Measurements from ENCODE around the gene CRTAP. TPM values are rescaled to one million over a fixed set of nuclear protein-coding genes. Genes with fewer than 3 reads are reported as not detected.

CRTAP gene
- total RNA-seq, 2 donors from 2014 or later, result 182 to 229 TPM

DNA sequence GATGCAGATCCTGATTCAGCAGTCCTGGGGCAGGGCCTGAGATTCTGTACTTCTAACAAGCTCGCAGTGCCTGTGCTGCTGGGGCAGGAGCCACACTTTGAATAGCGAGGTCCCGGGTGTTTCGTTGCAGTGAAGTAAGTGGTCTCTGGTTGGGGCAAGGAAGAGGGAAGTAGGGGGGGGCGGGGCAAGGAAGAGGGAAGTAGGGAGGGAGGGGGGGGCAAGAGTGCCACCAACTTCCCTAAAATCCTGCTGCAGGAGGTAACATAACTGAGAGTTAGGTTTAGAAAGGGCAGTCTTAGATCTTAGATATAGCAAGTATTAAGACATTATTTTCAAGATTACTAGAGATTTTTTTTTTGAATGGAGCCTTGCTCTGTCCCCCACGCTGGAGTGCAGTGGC is 35.5 kb downstream of the CRTAP start:
- no peak overlapping the region for H3K27ac ChIP-seq
- no peaks in the 10 kb centered on the region for H3K27me3 ChIP-seq (replicated peaks; ENCODE audit: insufficient read depth)
- H3K4me1 ChIP-seq (replicated peaks), result no peaks in the 10 kb centered on the region
- TF ChIP-seq, protein P1, sequence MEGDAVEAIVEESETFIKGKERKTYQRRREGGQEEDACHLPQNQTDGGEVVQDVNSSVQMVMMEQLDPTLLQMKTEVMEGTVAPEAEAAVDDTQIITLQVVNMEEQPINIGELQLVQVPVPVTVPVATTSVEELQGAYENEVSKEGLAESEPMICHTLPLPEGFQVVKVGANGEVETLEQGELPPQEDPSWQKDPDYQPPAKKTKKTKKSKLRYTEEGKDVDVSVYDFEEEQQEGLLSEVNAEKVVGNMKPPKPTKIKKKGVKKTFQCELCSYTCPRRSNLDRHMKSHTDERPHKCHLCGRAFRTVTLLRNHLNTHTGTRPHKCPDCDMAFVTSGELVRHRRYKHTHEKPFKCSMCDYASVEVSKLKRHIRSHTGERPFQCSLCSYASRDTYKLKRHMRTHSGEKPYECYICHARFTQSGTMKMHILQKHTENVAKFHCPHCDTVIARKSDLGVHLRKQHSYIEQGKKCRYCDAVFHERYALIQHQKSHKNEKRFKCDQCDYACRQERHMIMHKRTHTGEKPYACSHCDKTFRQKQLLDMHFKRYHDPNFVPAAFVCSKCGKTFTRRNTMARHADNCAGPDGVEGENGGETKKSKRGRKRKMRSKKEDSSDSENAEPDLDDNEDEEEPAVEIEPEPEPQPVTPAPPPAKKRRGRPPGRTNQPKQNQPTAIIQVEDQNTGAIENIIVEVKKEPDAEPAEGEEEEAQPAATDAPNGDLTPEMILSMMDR (IDR thresholded peaks at IDR 0.05), result no peak
- no peak for TF ChIP-seq POLR2AphosphoS5 (IDR thresholded peaks at IDR 0.05)
- no peak for TF ChIP-seq POLR2A (IDR thresholded peaks at IDR 0.05)
- no peaks in the 10 kb centered on the region for H3K9me3 ChIP-seq
- DNase-seq (ENCODE audit: low spot score), result no peak
- no peak overlapping the region for H3K4me3 ChIP-seq
- WGBS, result 67% methylated on average over 6 of the region's 6 CpGs
- intact Hi-C loops (cut with DNase I), result loop anchor here (10.0 kb wide), 1 partner anchor 55 kb away; no protein-coding TSS in a partner anchor
- H3K36me3 ChIP-seq, result no peaks in the 10 kb centered on the region

DNA sequence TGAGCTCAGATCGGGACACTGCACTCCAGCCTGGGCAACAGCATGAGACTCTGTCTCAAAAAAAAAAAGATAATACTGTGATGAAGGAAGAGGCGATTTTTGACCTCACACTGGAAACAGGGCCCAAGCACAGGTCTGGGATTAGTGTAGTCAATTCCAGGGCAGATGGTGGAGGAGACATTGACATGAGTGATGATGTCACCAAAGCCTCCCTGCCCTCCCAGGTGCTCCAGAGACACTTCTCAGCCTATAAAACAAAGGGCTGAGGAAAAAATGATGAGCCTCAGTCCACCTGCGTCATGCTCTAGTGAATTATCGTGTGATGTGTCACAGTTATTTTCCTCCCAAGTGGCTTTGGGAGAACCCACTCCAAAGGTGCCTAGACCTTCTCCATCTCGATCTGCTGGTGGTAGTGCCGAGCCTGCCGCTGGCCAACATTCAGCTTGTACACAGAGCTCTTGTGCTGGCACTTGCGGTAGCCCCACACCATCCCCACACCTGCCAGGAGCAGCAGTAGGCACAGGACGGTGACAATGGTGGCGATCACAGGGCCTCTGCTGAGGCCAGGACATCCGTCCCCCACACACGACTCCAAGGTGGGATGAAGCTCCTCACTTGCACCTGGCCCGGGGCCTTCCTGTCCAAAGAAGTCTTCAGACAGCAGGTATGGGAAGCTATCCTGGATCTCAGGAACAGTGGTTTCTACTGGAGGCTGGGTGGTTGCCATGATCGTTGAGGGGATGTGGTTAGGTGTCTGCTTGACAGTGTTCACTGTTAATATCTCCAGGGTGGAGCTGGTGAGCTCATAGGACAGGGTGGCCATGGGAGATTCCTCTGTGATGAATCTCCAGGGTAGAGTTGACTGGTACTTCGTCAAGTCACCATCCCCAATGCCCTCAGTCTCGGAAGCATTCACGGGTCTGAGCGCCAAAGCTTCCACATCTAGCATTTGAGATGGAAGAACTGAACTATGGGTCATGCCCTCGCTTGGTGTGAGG is 38.8 kb downstream of the CRTAP start:
- WGBS, result 95% methylated on average over 19 of the region's 19 CpGs

DNA sequence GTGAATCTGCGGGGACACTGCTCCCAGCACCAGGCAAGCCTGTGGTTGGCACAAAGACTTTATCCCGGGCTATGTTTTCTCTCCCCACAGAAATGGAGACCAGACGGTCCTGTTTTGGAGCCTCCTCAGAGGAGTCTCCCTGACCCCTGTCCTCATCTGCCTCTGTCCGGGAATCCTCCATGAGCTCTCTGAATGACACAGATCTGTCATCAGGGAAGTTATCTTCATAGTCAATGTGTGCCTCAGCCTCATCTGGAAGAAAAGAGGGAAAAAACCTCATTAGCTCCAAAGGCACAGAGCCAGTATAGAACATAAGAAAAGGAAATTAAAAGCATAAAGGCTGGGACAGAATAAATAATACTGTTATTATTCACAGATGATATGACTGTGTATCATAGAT is 40.0 kb downstream of the CRTAP start:
- no peak overlapping the region for H3K4me3 ChIP-seq
- H3K4me1 ChIP-seq (replicated peaks), result no peaks in the 10 kb centered on the region
- H3K36me3 ChIP-seq, result no peaks in the 10 kb centered on the region
- no peak for TF ChIP-seq POLR2A (IDR thresholded peaks at IDR 0.05)
- TF ChIP-seq, protein P1 (IDR thresholded peaks at IDR 0.05), result no peak
- TF ChIP-seq POLR2AphosphoS5 (IDR thresholded peaks at IDR 0.05), result no peak
- intact Hi-C loops (cut with DNase I), result no loop called here
- no peak overlapping the region for H3K27ac ChIP-seq
- DNase-seq (ENCODE audit: low spot score), result no peak
- H3K9me3 ChIP-seq, result no peaks in the 10 kb centered on the region
- 93% methylated on average over 4 of the region's 4 CpGs for WGBS
- H3K27me3 ChIP-seq (replicated peaks; ENCODE audit: insufficient read depth), result no peaks in the 10 kb centered on the region

More for the DNA sequence above, 38.8 kb downstream of the CRTAP start:
- Histone ChIP-seq H3K27me3 (replicated peaks; ENCODE audit: insufficient read depth) (no peaks in the 10 kb centered on the region), H3K27ac (no peak overlapping the region), H3K9me3 (no peaks in the 10 kb centered on the region), H3K36me3 (no peaks in the 10 kb centered on the region), H3K4me1 (replicated peaks) (no peaks in the 10 kb centered on the region), H3K4me3 (no peak overlapping the region)
- no peak for DNase-seq (ENCODE audit: low spot score)
- intact Hi-C loops (cut with DNase I), result no loop called here
- TF ChIP-seq, protein P1 (IDR thresholded peaks at IDR 0.05), result no peak
- TF ChIP-seq POLR2A (IDR thresholded peaks at IDR 0.05), result no peak
- no peak for TF ChIP-seq POLR2AphosphoS5 (IDR thresholded peaks at IDR 0.05)

DNA sequence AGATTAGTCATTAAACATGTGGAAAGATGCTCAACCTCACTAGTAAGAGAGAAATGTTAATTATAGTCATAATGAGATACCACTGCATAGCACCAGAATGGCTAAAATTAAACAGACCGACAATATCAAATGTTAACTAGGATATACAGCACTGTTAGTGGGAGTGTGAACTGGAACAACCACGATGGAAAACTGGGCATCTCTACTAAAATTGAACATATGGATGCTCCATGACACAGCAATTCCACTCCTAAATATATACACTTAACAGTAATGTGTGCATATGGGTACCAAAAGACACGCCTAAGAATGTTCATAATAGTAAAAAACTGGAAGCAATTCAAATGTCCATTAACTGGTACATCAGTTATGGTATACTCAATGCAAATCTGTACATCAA is 41.5 kb downstream of the CRTAP start:
- H3K27ac ChIP-seq, result no peak overlapping the region
- H3K27me3 ChIP-seq (replicated peaks; ENCODE audit: insufficient read depth), result no peaks in the 10 kb centered on the region
- intact Hi-C loops (cut with DNase I), result no loop called here
- H3K4me3 ChIP-seq, result no peak overlapping the region
- DNase-seq (ENCODE audit: low spot score), result no peak
- H3K36me3 ChIP-seq, result no peaks in the 10 kb centered on the region
- no peaks in the 10 kb centered on the region for H3K9me3 ChIP-seq
- H3K4me1 ChIP-seq (replicated peaks), result no peaks in the 10 kb centered on the region
- TF ChIP-seq, protein P1 (IDR thresholded peaks at IDR 0.05), result no peak
- TF ChIP-seq POLR2A (IDR thresholded peaks at IDR 0.05) (no peak), POLR2AphosphoS5 (IDR thresholded peaks at IDR 0.05) (no peak)
- WGBS, result 85% methylated on average over 3 of the region's 3 CpGs
